Breast epithelium (tissue), 4 donors: ENCODE results near the gene MGST3. TPM values are rescaled to one million over a fixed set of nuclear protein-coding genes. Genes with fewer than 3 reads are reported as not detected.
"Not testable (repeated sequence)": the region's sequence is repeated elsewhere in the genome, so short reads cannot be mapped to it uniquely, and the experiment has no call there.

Source experiments
- DNase-seq, 2 donors: peaks; one replicate each; pipeline ENCODE4 v3.0.0-alpha.2; 2019; ENCODE audit warnings: low spot score in 2 of 2
- H3K27ac ChIP-seq, 2 donors: fragments of 200-600 bp; sonication (generic) in 1 of 2; one replicate each; pipeline ENCODE4 v1.5.1; 2016 to 2019; ENCODE audit warnings: mild to moderate bottlenecking in 1 of 2
- H3K27me3 ChIP-seq, 2 donors: fragments of 200-600 bp; sonication (generic) in 1 of 2; one replicate each; pipeline versions ENCODE4 v1.5.1 to v1.6.0; 2017 to 2019; ENCODE audit warnings: control low read depth in 1 of 2, mild to moderate bottlenecking in 1 of 2
- H3K36me3 ChIP-seq: fragments of 200-600 bp; one replicate; pipeline ENCODE4 v1.5.1; 2019
- H3K4me1 ChIP-seq, 2 donors: fragments of 200-600 bp; sonication (generic); one replicate each; pipeline ENCODE4 v1.5.1; 2016 to 2019; ENCODE audit warnings: control low read depth in 1 of 2
- H3K4me3 ChIP-seq, 3 donors: fragments of 200-600 bp; sonication (generic); 1 replicate in 2 of 3; 2 replicates in 1 of 3; pipeline ENCODE4 v1.5.1; 2016 to 2019; ENCODE audit warnings: mild to moderate bottlenecking in 3 of 3, moderate library complexity in 2 of 3
- H3K9me3 ChIP-seq, 2 donors: fragments of 200-600 bp; sonication (generic) in 1 of 2; one replicate each; pipeline ENCODE4 v1.5.1; 2016 to 2019; ENCODE audit warnings: control low read depth in 1 of 2
- CTCF ChIP-seq, 3 donors: fragments of 450-650 bp; IDR thresholded peaks; one replicate each; pipeline ENCODE4 v1.5.1; 2016 to 2017; ENCODE audit warnings: antibody characterized with exemption in 3 of 3, mild to moderate bottlenecking in 3 of 3, moderate library complexity in 3 of 3
- POLR2A ChIP-seq: fragments of 450-650 bp; IDR thresholded peaks from one replicate; pipeline ENCODE4 v1.6.1; 2016; ENCODE audit warnings: antibody characterized with exemption, mild to moderate bottlenecking, moderate library complexity
- POLR2AphosphoS5 ChIP-seq, 3 donors: sonication (generic); formaldehyde crosslinking; IDR thresholded peaks; one replicate each; pipeline ENCODE4 v1.6.1; 2017; ENCODE audit warnings: antibody characterized with exemption in 3 of 3
- intact Hi-C: fragments of 100-400 bp; cut with DNase I; formaldehyde crosslinking; loops from one replicate; pipeline ENCODE4 v1.15.1; 2023; ENCODE audit warnings: low total_unique reads
- total RNA-seq, 3 donors: library from RNA; depleted of rRNA; stranded (reverse); fragments of >200 nt; gene quantifications; one replicate each; pipeline ENCODE4 v1.1.0, GENCODE V29; 2016

Gene MGST3
- total RNA-seq, 3 donors from 2014 or later: 140 to 318 (median 251) TPM

- intact Hi-C loops: no loop called here
- TF ChIP-seq CTCF (IDR thresholded peaks at IDR 0.05) (no peak), POLR2A (no peak), POLR2AphosphoS5 (IDR thresholded peaks at IDR 0.05) (no peak)
- Histone ChIP-seq H3K4me1 (no peaks in the 10 kb centered on the region), H3K4me3 (no peak overlapping the region), H3K36me3 (no peaks in the 10 kb centered on the region), H3K27ac (no peak overlapping the region), H3K27me3 (no peaks in the 10 kb centered on the region), H3K9me3 (no peaks in the 10 kb centered on the region)
- no peak for DNase-seq
Measured at GRCh38 chr1:165605246-165605645, 25.8 kb upstream of the MGST3 start.

- DNase-seq, H3K36me3 ChIP-seq, H3K4me3 ChIP-seq, intact Hi-C loops, H3K4me1 ChIP-seq, H3K9me3 ChIP-seq, H3K27me3 ChIP-seq, H3K27ac ChIP-seq: not testable (repeated sequence)
Measured at GRCh38 chr1:165606676-165607075, 24.4 kb upstream of the MGST3 start.

GRCh38 chr1:165610866-165611265, 20.2 kb upstream of the MGST3 start:
- Histone ChIP-seq H3K36me3 (no peaks in the 10 kb centered on the region), H3K27me3 (no peaks in the 10 kb centered on the region), H3K4me3 (peak overlapping the region in 1 of 3 donors; percentile 3), H3K4me1 (no peaks in the 10 kb centered on the region), H3K9me3 (no peaks in the 10 kb centered on the region), H3K27ac (no peak overlapping the region)
- intact Hi-C loops: no loop called here
- DNase-seq: no peak
- TF ChIP-seq CTCF (IDR thresholded peaks at IDR 0.05): no peak
- no peak for TF ChIP-seq POLR2A
- TF ChIP-seq POLR2AphosphoS5 (IDR thresholded peaks at IDR 0.05): no peak

- intact Hi-C loops: no loop called here
- H3K4me3 ChIP-seq: no peak overlapping the region
- no peak for DNase-seq
- no peak overlapping the region for H3K27ac ChIP-seq
- no peaks in the 10 kb centered on the region for H3K36me3 ChIP-seq
- no peaks in the 10 kb centered on the region for H3K9me3 ChIP-seq
- no peaks in the 10 kb centered on the region for H3K4me1 ChIP-seq
- H3K27me3 ChIP-seq: no peaks in the 10 kb centered on the region
- TF ChIP-seq POLR2AphosphoS5 (IDR thresholded peaks at IDR 0.05) (no peak), CTCF (IDR thresholded peaks at IDR 0.05) (no peak), POLR2A (no peak)
Measured at GRCh38 chr1:165612062-165612461, 19.0 kb upstream of the MGST3 start.

GRCh38 chr1:165616054-165616612, 14.9 kb upstream of the MGST3 start:
- intact Hi-C loops: no loop called here
- Histone ChIP-seq H3K36me3 (no peaks in the 10 kb centered on the region), H3K27me3 (no peaks in the 10 kb centered on the region), H3K9me3 (no peaks in the 10 kb centered on the region), H3K4me3 (no peak overlapping the region), H3K27ac (no peak overlapping the region), H3K4me1 (no peaks in the 10 kb centered on the region)
- no peak for DNase-seq
- no peak for TF ChIP-seq POLR2A
- TF ChIP-seq CTCF (IDR thresholded peaks at IDR 0.05): no peak
- no peak for TF ChIP-seq POLR2AphosphoS5 (IDR thresholded peaks at IDR 0.05)
